Subcutaneous preadipocyte (primary cell): ENCODE results near the gene UBR4. TPM values are rescaled to one million over a fixed set of nuclear protein-coding genes. Genes with fewer than 3 reads are reported as not detected.

Experiments
- total RNA-seq: library from RNA; depleted of rRNA; stranded (reverse); fragments of >200 nt; gene quantifications from 2 replicates; pipeline ENCODE4 v1.2.3, GENCODE V29; 2012

The UBR4 gene
- total RNA-seq, result 95.5 and 121 TPM in 2 replicates

DNA sequence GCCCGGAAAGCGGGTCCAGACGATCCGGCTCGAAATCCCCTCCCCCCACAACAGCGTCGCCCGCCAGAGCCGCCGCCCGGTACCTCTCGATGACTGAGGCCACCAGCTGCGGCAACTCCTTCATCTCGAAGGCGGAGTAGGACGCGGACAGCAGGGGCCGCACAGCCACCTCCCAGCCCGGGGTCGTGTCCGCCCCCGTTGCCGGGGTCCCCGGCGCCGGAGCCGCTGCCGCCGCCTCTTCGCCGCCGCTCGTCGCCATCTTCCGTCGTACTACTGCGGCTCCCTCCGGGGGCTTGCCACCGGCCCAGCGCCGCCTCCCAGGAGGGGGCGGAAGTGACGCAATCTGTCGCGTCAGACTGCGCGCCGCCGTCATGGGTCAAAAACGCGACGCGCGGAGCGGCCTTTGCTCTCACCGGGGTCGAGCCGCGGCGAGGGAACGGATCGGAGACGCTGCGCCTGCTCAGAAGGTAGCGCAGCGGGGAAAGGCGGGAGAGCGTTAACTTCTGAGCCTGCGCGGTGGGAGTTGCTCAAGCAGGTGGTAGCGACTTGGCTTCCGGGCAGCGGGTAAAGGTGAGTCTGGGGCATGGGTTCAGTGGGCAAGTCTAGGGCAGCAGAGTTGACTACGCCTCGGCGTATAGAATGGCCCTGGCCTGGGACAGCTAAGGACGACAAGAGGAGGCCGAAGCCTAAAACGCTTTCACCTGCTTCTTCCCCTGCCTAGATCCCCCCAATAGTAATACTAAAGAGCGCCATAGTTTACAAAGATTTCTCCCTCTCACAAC lies at the start of gene UBR4:
UBR4 (minus strand) TSS at position 277 of the 782 bp plus-strand sequence; CDS start at position 259, 18 bp downstream.

DNA sequence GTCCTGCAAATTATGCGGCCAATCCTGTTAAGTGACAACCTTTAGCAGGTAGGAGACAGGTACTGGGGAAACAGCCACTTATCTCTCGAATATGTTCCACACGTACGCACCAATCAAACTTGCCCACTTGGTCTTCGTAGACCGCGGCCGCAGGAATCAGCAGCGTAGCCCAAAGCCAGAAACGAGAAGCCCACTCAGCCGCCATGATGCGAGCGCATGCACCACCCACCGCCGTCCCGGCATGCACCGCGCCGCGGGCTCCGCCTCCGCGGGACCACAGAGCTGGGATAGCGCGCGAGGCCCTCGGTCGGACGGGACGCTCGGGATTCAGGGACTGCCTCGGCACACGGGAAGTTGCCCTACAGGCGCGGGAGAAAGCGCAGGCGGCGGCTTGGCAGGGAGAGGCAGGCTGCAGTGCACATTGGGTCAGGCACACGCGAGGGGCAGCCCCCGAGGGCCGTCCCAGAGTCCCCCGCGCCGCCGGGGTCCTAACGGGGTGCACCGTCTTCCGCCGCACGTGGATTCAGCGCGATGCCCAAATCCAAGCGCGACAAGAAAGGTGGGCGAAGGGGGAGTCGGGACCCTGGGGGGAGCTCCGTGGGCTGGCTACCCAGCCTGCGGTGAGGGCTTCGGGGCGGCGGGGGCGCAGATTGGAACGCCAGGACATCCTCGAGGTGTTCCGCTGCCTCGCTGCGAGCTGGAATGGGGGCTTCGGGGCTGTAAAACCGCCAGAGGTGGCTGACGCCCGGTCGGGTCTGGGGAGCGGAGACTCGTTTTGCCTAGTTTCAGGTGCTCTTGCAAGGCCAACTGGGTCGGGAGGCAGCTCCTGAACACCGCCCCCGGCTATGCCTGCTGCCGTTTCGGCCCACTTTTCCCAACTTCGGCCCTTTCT lies 41.5 kb upstream of the UBR4 start, which contains the start of the genes EMC1 and MRTO4:
EMC1 (minus strand) TSS at position 220 of the 892 bp plus-strand sequence; CDS start at position 205, 15 bp downstream.
MRTO4 (plus strand) TSS at position 501 of the 892 bp plus-strand sequence; CDS start at position 532, 31 bp downstream.

Other genes with a start within 250 kb of the UBR4 start
- 59.2 and 81.9 TPM in 2 replicates for gene EMC1, start 41.3 kb upstream of the UBR4 start, total RNA-seq
- gene MRTO4, start 41.5 kb upstream of the UBR4 start, total RNA-seq, result 36.4 and 50.2 TPM in 2 replicates
- 0.73 and 1.4 TPM in 2 replicates for gene AKR7A3, start 78.5 kb upstream of the UBR4 start, total RNA-seq
- gene AKR7A2, start 101.9 kb upstream of the UBR4 start, total RNA-seq, result 64.1 and 66.1 TPM in 2 replicates
- 19.5 and 24.3 TPM in 2 replicates for gene SLC66A1, start 102.1 kb upstream of the UBR4 start, total RNA-seq